A549 treated with Mapracorat at 1 μM for 4 hours (cell line): Measurements from ENCODE around the gene MBOAT2. TPM values are rescaled to one million over a fixed set of nuclear protein-coding genes. Genes with fewer than 3 reads are reported as not detected.

ENCODE experiments used
- total RNA-seq: library from RNA; stranded (reverse); fragments of 200-300 nt; extraction: Qiagen RNA extraction; gene quantifications from 5 replicates; pipeline ENCODE4 v1.2.3, GENCODE V29; 2022

Gene MBOAT2, protein sequence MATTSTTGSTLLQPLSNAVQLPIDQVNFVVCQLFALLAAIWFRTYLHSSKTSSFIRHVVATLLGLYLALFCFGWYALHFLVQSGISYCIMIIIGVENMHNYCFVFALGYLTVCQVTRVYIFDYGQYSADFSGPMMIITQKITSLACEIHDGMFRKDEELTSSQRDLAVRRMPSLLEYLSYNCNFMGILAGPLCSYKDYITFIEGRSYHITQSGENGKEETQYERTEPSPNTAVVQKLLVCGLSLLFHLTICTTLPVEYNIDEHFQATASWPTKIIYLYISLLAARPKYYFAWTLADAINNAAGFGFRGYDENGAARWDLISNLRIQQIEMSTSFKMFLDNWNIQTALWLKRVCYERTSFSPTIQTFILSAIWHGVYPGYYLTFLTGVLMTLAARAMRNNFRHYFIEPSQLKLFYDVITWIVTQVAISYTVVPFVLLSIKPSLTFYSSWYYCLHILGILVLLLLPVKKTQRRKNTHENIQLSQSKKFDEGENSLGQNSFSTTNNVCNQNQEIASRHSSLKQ
- 44.6 to 61.4 TPM (median 53.8 TPM) in 5 replicates for total RNA-seq

DNA sequence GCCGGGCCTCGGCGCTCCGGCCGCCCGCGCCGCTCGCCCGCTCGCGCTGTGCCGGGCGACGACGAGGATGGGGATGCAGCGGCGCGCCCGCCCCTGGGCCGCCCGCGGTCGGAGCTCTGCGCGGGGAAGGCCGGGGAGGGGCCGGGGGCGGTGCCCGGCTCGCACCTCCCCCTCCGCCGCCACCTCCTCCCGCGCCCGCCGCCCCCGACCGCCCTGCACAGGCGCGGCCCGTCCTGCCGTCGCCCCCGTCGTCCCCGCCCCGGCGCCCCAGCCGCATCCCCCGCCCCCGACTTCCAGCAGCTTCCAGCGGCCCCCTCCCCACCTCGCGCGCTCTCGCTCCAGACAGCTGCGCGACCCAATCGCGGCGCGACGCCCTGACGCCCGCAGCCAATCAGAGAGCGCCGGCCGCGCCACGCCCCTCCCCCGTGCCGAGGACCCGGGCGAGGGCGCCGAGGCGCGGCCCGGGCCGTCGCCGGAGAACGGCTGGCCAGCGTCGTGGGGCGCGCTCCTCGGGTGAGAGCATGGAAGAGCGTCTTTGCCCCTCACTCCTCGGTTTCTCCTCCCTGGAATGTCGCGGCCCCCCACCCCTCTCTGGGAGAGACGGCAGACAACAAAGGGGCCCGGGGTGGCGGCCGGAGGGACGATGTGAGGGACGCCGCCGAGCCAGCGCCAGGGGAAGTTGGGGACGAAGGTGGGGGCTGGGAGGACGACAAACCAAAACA lies at the start of gene MBOAT2:
Gene MBOAT2 (minus strand): TSS at position 69 of the 722 bp plus-strand sequence. CDS start 70 bp downstream, outside the sequence.

DNA sequence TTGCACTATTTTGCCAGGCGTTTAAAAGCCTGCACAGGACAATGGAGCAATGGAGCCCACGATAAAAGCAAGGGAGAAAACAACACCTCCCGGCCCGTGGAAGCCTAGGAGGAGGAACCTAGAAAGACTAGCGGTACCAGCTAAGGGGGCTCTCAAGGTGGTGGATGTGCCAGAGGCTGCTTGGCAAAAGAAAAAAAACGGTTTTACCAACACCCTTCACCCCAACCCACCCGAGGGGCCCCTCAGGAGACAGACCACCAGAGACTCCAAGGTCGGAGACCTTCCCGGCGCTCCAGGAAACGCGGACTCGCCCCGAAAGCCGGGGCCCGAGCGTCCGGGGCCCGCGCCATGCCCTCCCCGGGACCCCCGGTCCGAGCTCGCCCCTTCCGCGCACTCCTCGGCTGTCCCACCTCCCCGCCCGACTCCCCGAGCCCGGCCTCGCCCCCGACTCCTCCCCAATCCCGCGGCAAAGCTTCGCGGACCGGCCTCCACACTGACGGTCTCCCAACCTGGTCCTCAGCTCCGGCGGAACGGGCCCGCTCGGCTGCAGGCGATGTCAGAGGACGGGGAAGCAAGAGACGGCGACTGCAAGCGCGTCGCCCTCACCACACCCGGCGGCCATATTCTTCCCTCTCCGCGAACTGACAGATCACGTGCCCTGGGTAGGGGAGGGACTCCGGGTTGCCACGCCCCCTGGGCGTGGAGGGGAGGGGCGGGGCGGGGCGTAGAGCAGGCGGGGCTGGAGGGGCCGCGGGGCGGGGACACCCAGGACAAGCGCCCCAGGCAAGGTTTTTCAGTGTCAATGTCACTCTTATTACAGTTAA lies 166.3 kb downstream of the MBOAT2 start, which contains the start of gene KIDINS220:
Gene KIDINS220 (minus strand): TSS at position 643 of the 824 bp plus-strand sequence. CDS start 10,520 bp downstream, outside the sequence.

Other genes starting within 250 kb of the MBOAT2 start
- gene KIDINS220, start 166.1 kb downstream of the MBOAT2 start, total RNA-seq, result 15.7 to 21.1 TPM (median 19.3 TPM) in 5 replicates
- gene ASAP2, start 203.1 kb upstream of the MBOAT2 start, total RNA-seq, result 34.9 to 48.5 TPM (median 45.5 TPM) in 5 replicates